Measurements from ENCODE around the gene RAP2C. TPM values are rescaled to one million over a fixed set of nuclear protein-coding genes. Genes with fewer than 3 reads are reported as not detected.
A peak's percentile ranks its signal among the peaks of the same experiment; 100 is the strongest.

RAP2C gene
- polyA plus RNA-seq, 4 donors = 10.8 to 38.4 (median 18.4) TPM

DNA sequence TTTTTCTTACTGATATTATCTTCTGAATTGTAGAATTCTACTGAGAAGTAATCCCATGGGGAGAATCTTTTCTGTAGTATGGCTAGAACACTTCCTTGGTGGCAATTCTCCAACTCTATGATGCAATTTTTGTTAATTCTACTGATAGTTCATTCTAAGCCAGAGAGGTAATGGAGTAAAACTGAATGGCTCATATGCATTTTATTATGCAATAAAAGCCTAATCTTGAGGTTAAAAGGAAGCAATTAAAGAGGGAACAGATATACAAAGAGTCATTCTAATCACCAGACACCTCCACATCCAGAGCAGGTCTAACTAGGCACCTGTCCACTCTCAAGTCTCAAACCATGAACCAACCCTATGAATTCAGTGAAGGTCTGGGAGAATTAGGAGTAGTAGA lies 9.7 kb downstream of the RAP2C start:
- DNase-seq (peak; percentile 42 to 76), FAIRE-seq (no peak)
- peaks cover 0 to 5% (median 2%) of the 10 kb centered on the region in 3 donors for H3K36me3 ChIP-seq (ENCODE audit: control insufficient read depth in 3 of 3, insufficient read depth in 2 of 3, low read depth in 1 of 3, low read length in 3 of 3)
- no peaks in the 10 kb centered on the region for H3K27me3 ChIP-seq (ENCODE audit: control insufficient read depth in 3 of 3, insufficient read depth in 3 of 3, low read length in 3 of 3)
- H3K4me1 ChIP-seq (ENCODE audit: control insufficient read depth in 3 of 3, insufficient read depth in 2 of 3, low read depth in 1 of 3, low read length in 2 of 3) = no peaks in the 10 kb centered on the region
- no peak overlapping the region for H3K27ac ChIP-seq (ENCODE audit: low read depth in 1 of 3, low read length in 2 of 3)
- H3K9me3 ChIP-seq (ENCODE audit: control insufficient read depth in 2 of 2, insufficient read depth in 1 of 2, low read depth in 1 of 2, low read length in 1 of 2) = no peaks in the 10 kb centered on the region
- H3K4me3 ChIP-seq (ENCODE audit: low read depth in 1 of 3, low read length in 3 of 3) = no peak overlapping the region

DNA sequence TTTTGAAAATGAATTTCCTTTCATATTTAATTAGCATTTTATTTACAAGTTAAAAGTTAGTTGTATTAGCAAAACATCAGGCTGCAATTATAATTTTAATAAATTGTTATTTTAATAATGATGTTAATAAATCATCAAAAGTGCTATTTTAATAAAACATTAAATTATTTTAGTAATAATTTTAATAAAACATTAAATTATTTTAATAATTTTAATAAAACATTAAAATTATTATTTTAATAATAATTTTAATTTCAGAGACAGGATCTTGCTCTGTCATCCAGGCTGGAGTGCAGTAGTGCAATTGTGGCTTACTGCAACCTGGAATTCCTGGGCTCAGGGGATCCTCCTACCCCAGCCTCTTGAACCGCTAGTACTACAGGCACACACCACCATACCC lies 10.8 kb downstream of the RAP2C start:
- Histone ChIP-seq H3K27me3 (ENCODE audit: control insufficient read depth in 3 of 3, insufficient read depth in 3 of 3, low read length in 3 of 3) (no peaks in the 10 kb centered on the region), H3K4me1 (ENCODE audit: control insufficient read depth in 3 of 3, insufficient read depth in 2 of 3, low read depth in 1 of 3, low read length in 2 of 3) (no peaks in the 10 kb centered on the region), H3K4me3 (ENCODE audit: low read depth in 1 of 3, low read length in 3 of 3) (no peak overlapping the region), H3K9me3 (ENCODE audit: control insufficient read depth in 2 of 2, insufficient read depth in 1 of 2, low read depth in 1 of 2, low read length in 1 of 2) (no peaks in the 10 kb centered on the region), H3K36me3 (ENCODE audit: control insufficient read depth in 3 of 3, insufficient read depth in 2 of 3, low read depth in 1 of 3, low read length in 3 of 3) (peaks cover 0 to 5% (median 2%) of the 10 kb centered on the region in 3 donors), H3K27ac (ENCODE audit: low read depth in 1 of 3, low read length in 2 of 3) (no peak overlapping the region)
- FAIRE-seq (peak; percentile 93), DNase-seq (no peak)
- WGBS, 3 donors = 80 to 100% (median 96%) methylated on average over 1 of the region's 1 CpG

DNA sequence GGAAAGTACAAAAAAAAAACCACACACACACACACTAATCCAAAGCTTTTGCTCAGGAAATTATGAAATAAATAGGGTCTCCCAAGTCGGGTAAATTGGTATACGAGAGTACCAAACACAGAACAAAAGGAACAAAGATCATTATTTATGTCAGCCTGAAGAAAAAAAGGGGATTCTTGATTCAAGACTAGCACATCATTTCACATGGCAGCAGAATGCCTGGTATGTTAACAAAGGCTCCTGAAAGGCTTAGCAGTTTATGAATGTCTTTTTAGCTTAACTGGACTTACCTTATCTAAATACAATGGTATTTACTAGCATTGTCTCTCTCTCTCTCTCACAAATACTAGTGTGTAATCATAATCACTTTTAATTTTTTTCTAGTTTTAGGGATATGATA lies 11.3 kb downstream of the RAP2C start:
- Histone ChIP-seq H3K27ac (ENCODE audit: low read depth in 1 of 3, low read length in 2 of 3) (no peak overlapping the region), H3K9me3 (ENCODE audit: control insufficient read depth in 2 of 2, insufficient read depth in 1 of 2, low read depth in 1 of 2, low read length in 1 of 2) (no peaks in the 10 kb centered on the region), H3K27me3 (ENCODE audit: control insufficient read depth in 3 of 3, insufficient read depth in 3 of 3, low read length in 3 of 3) (no peaks in the 10 kb centered on the region), H3K36me3 (ENCODE audit: control insufficient read depth in 3 of 3, insufficient read depth in 2 of 3, low read depth in 1 of 3, low read length in 3 of 3) (peaks cover 0 to 5% (median 2%) of the 10 kb centered on the region in 3 donors), H3K4me3 (ENCODE audit: low read depth in 1 of 3, low read length in 3 of 3) (no peak overlapping the region), H3K4me1 (ENCODE audit: control insufficient read depth in 3 of 3, insufficient read depth in 2 of 3, low read depth in 1 of 3, low read length in 2 of 3) (no peaks in the 10 kb centered on the region)
- 74 to 82% (median 79%) methylated on average over 2 of the region's 2 CpGs for WGBS, 3 donors
- FAIRE-seq (no peak), DNase-seq (no peak)

GRCh38 chrX:132206259-132206658 lies 13.0 kb downstream of the RAP2C start:
- DNase-seq (no peak), FAIRE-seq (no peak)
- H3K4me1 ChIP-seq (ENCODE audit: control insufficient read depth in 3 of 3, insufficient read depth in 2 of 3, low read depth in 1 of 3, low read length in 2 of 3) = no peaks in the 10 kb centered on the region
- H3K4me3 ChIP-seq (ENCODE audit: low read depth in 1 of 3, low read length in 3 of 3) = no peak overlapping the region
- H3K36me3 ChIP-seq (ENCODE audit: control insufficient read depth in 3 of 3, insufficient read depth in 2 of 3, low read depth in 1 of 3, low read length in 3 of 3) = peaks cover 0 to 5% (median 0%) of the 10 kb centered on the region in 3 donors
- no peaks in the 10 kb centered on the region for H3K27me3 ChIP-seq (ENCODE audit: control insufficient read depth in 3 of 3, insufficient read depth in 3 of 3, low read length in 3 of 3)
- no peak overlapping the region for H3K27ac ChIP-seq (ENCODE audit: low read depth in 1 of 3, low read length in 2 of 3)
- 39 to 50% (median 47%) methylated on average over 5 of the region's 5 CpGs for WGBS, 3 donors
- H3K9me3 ChIP-seq (ENCODE audit: control insufficient read depth in 2 of 2, insufficient read depth in 1 of 2, low read depth in 1 of 2, low read length in 1 of 2) = no peaks in the 10 kb centered on the region

DNA sequence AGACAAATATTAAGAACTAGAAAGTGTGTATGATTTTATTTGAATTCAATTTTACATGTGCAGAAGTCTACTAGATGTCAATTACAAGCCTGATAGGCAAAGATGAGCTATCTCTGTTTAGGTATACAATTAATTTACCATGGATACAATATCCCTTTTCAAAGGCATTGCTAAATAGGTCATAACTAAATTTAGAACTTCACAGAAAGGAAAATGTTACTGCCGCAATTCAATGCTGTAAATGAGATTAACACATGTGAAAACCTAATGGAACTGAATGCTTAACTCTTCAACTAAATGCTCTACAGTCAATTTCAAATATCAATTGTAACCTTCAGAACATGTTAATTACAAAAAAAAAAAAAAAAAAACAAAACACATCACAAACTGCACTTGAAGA lies 14.6 kb downstream of the RAP2C start:
- FAIRE-seq (peak; percentile 44), DNase-seq (no peak)
- WGBS, 3 donors = 85 to 96% (median 86%) methylated on average over 1 of the region's 1 CpG
- no peak overlapping the region for H3K27ac ChIP-seq (ENCODE audit: low read depth in 1 of 3, low read length in 2 of 3)
- no peaks in the 10 kb centered on the region for H3K9me3 ChIP-seq (ENCODE audit: control insufficient read depth in 2 of 2, insufficient read depth in 1 of 2, low read depth in 1 of 2, low read length in 1 of 2)
- peaks cover 0 to 5% (median 0%) of the 10 kb centered on the region in 3 donors for H3K36me3 ChIP-seq (ENCODE audit: control insufficient read depth in 3 of 3, insufficient read depth in 2 of 3, low read depth in 1 of 3, low read length in 3 of 3)
- H3K4me3 ChIP-seq (ENCODE audit: low read depth in 1 of 3, low read length in 3 of 3) = no peak overlapping the region
- no peaks in the 10 kb centered on the region for H3K4me1 ChIP-seq (ENCODE audit: control insufficient read depth in 3 of 3, insufficient read depth in 2 of 3, low read depth in 1 of 3, low read length in 2 of 3)
- no peaks in the 10 kb centered on the region for H3K27me3 ChIP-seq (ENCODE audit: control insufficient read depth in 3 of 3, insufficient read depth in 3 of 3, low read length in 3 of 3)

DNA sequence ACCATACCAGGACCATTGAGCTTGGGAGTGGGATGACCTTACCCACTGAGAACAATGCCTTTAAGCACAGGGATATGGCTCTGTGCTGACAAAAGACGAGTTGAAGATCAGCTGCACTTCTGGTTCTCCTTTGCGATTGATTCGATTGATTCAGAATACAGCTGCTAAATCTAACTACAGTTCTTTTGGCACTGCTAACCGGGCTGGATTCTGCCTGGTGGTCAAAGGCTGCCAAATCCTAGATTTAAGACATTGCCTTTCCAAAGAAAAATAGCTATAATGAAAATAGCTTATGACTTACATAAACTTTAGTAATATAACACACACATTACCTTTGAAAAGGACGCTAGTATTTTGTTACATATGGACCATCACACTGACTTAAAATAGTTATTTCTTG lies 18.3 kb downstream of the RAP2C start:
- no peaks in the 10 kb centered on the region for H3K27me3 ChIP-seq (ENCODE audit: control insufficient read depth in 3 of 3, insufficient read depth in 3 of 3, low read length in 3 of 3)
- H3K36me3 ChIP-seq (ENCODE audit: control insufficient read depth in 3 of 3, insufficient read depth in 2 of 3, low read depth in 1 of 3, low read length in 3 of 3) = peaks cover 0 to 2% (median 0%) of the 10 kb centered on the region in 3 donors
- no peak overlapping the region for H3K4me3 ChIP-seq (ENCODE audit: low read depth in 1 of 3, low read length in 3 of 3)
- 73 to 84% (median 83%) methylated on average over 5 of the region's 5 CpGs for WGBS, 3 donors
- no peaks in the 10 kb centered on the region for H3K4me1 ChIP-seq (ENCODE audit: control insufficient read depth in 3 of 3, insufficient read depth in 2 of 3, low read depth in 1 of 3, low read length in 2 of 3)
- FAIRE-seq (no peak), DNase-seq (no peak)
- no peak overlapping the region for H3K27ac ChIP-seq (ENCODE audit: low read depth in 1 of 3, low read length in 2 of 3)
- H3K9me3 ChIP-seq (ENCODE audit: control insufficient read depth in 2 of 2, insufficient read depth in 1 of 2, low read depth in 1 of 2, low read length in 1 of 2) = no peaks in the 10 kb centered on the region

DNA sequence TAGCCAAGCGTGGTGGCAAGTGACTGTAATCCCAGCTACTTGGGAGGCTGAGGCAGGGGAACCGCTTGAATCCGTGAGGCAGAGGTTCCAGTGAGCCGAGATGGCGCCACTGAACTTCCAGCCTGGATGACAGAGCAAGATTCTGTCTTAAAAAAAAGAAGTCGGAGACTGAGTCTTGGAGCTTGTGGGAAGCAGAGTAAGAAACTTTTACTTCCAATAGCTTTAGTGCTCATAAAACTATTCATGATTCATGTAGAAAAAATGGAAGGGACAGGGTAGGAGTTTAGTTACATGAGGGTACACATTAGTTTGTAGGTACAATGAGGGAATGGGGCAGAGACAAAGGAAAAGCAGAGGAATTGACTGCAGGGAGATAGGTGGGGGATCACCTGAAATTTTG lies 19.3 kb downstream of the RAP2C start:
- H3K27ac ChIP-seq (ENCODE audit: low read depth in 1 of 3, low read length in 2 of 3) = no peak overlapping the region
- DNase-seq (no peak), FAIRE-seq (no peak)
- no peaks in the 10 kb centered on the region for H3K27me3 ChIP-seq (ENCODE audit: control insufficient read depth in 3 of 3, insufficient read depth in 3 of 3, low read length in 3 of 3)
- WGBS, 3 donors = 71 to 96% (median 92%) methylated on average over 6 of the region's 6 CpGs
- no peaks in the 10 kb centered on the region for H3K9me3 ChIP-seq (ENCODE audit: control insufficient read depth in 2 of 2, insufficient read depth in 1 of 2, low read depth in 1 of 2, low read length in 1 of 2)
- H3K36me3 ChIP-seq (ENCODE audit: control insufficient read depth in 3 of 3, insufficient read depth in 2 of 3, low read depth in 1 of 3, low read length in 3 of 3) = peaks cover 0 to 2% (median 0%) of the 10 kb centered on the region in 3 donors
- H3K4me1 ChIP-seq (ENCODE audit: control insufficient read depth in 3 of 3, insufficient read depth in 2 of 3, low read depth in 1 of 3, low read length in 2 of 3) = no peaks in the 10 kb centered on the region
- H3K4me3 ChIP-seq (ENCODE audit: low read depth in 1 of 3, low read length in 3 of 3) = no peak overlapping the region

- FAIRE-seq (no peak), DNase-seq (no peak)
- no peaks in the 10 kb centered on the region for H3K9me3 ChIP-seq (ENCODE audit: control insufficient read depth in 2 of 2, insufficient read depth in 1 of 2, low read depth in 1 of 2, low read length in 1 of 2)
- H3K4me1 ChIP-seq (ENCODE audit: control insufficient read depth in 3 of 3, insufficient read depth in 2 of 3, low read depth in 1 of 3, low read length in 2 of 3) = no peaks in the 10 kb centered on the region
- H3K36me3 ChIP-seq (ENCODE audit: control insufficient read depth in 3 of 3, insufficient read depth in 2 of 3, low read depth in 1 of 3, low read length in 3 of 3) = no peaks in the 10 kb centered on the region
- H3K27ac ChIP-seq (ENCODE audit: low read depth in 1 of 3, low read length in 2 of 3) = no peak overlapping the region
- WGBS, 3 donors = 96 to 100% (median 97%) methylated on average over 9 to 29 of the region's 29 CpGs
- H3K27me3 ChIP-seq (ENCODE audit: control insufficient read depth in 3 of 3, insufficient read depth in 3 of 3, low read length in 3 of 3) = no peaks in the 10 kb centered on the region
- H3K4me3 ChIP-seq (ENCODE audit: low read depth in 1 of 3, low read length in 3 of 3) = no peak overlapping the region
Measured at GRCh38 chrX:132193872-132194574, 25.2 kb downstream of the RAP2C start.

- H3K9me3 ChIP-seq (ENCODE audit: control insufficient read depth in 2 of 2, insufficient read depth in 1 of 2, low read depth in 1 of 2, low read length in 1 of 2) = no peaks in the 10 kb centered on the region
- no peaks in the 10 kb centered on the region for H3K36me3 ChIP-seq (ENCODE audit: control insufficient read depth in 3 of 3, insufficient read depth in 2 of 3, low read depth in 1 of 3, low read length in 3 of 3)
- FAIRE-seq = no peak
- no peaks in the 10 kb centered on the region for H3K27me3 ChIP-seq (ENCODE audit: control insufficient read depth in 3 of 3, insufficient read depth in 3 of 3, low read length in 3 of 3)
- no peaks in the 10 kb centered on the region for H3K4me1 ChIP-seq (ENCODE audit: control insufficient read depth in 3 of 3, insufficient read depth in 2 of 3, low read depth in 1 of 3, low read length in 2 of 3)
- 83 to 100% (median 96%) methylated on average over 1 of the region's 1 CpG for WGBS, 3 donors
- H3K4me3 ChIP-seq (ENCODE audit: low read depth in 1 of 3, low read length in 3 of 3) = no peak overlapping the region
- DNase-seq = no peak
- H3K27ac ChIP-seq (ENCODE audit: low read depth in 1 of 3, low read length in 2 of 3) = no peak overlapping the region
Measured at GRCh38 chrX:132191938-132192337, 27.3 kb downstream of the RAP2C start.

All from small intestine (tissue), 7 donors.